ENCODE data around the gene BZW2.

The BZW2 gene

DNA sequence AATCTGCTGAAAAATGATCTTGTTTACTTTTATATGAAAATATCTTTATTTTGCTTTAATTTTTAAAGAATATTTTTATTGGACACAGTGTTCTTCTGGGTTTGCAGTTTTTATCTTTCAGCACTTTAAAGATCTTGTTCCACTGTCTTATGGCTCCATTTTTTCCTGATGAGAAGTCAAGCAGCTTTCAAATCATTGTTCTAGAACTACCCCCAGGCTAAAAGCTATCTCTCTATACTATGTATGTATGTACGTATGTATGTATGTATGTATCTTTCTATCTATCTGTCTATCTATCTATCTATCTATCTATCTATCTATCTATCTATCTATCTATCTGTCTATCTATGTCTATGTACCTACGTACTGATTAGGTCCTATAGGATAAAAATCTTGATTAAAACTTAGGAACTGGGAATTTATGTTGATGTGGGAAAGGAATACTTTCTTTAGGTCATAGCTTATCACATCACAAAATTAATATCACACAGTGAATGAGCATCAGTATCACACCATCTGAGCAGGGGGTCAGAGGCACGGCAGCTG is 72.2 kb downstream of the BZW2 start:
- no peak for DNase-seq (ENCODE audit: low read depth in 2 of 2)

DNA sequence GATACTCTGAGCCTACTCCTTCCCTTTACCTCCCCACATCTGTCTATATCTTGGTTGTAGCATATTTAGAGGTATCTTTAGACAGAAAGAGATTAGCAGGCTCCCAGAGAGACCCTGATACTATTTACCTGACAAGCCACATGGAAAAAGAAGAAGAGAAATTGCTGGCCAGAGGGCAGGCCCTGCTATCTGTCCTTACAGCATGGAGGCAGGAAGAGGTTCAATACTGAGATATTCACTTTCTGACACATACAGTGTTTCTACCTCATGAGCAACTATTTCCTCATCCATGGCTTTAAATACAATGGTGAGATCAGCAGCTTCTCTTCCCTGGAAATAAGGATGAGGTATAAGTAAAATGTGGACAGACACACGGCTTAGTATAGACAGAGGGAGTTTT is 73.7 kb downstream of the BZW2 start:
- DNase-seq (ENCODE audit: low read depth in 2 of 2), result no peak

DNA sequence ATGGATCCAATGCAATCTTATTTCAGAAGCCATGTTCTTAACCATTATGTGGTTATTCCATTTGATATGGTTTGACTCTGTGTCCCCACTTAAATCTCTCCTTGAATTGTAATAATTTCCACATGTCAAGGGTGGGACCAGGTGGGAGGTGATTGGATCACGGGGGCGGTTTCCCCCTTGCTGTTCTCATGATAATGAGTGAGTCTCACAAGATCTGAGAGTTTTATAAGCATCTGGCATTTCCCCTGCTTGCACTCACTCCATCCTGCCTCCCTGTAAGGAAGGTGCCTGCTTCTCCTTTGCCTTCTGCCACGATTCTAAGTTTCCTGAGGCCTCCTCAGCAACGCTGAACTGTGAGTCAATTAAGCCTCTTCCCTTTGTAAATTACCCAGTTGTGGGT is 75.6 kb downstream of the BZW2 start:
- no peak for DNase-seq (ENCODE audit: low read depth in 2 of 2)

DNA sequence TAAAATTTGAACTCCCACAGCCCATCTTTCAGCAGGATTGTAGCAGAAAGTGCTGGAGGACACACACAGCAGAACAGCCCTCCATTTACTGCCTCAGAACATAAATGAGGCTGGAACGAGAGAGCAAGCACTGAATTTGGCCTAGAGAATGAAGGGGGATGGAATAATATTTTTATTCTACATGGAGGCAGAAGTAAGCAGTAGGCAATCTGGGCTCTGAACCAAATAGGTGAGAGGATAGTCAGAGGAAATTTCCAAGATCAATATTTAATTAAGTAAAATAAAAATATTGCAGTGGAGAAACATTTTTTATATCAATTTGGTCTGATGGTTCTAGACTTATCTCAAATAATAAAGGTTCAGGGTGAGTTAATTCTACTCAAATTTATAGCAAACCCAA is 78.4 kb downstream of the BZW2 start:
- no peak for DNase-seq (ENCODE audit: low read depth in 2 of 2)

GRCh38 chr7:16726189-16726588 is 80.2 kb downstream of the BZW2 start:
- no peak for DNase-seq (ENCODE audit: low read depth in 2 of 2)

- no peak for DNase-seq (ENCODE audit: low read depth in 2 of 2)
These were observed 81.8 kb downstream of the BZW2 start for GRCh38 chr7:16727736-16728135.

GRCh38 chr7:16728811-16729210 is 82.8 kb downstream of the BZW2 start:
- DNase-seq (ENCODE audit: low read depth in 2 of 2), result no peak

DNA sequence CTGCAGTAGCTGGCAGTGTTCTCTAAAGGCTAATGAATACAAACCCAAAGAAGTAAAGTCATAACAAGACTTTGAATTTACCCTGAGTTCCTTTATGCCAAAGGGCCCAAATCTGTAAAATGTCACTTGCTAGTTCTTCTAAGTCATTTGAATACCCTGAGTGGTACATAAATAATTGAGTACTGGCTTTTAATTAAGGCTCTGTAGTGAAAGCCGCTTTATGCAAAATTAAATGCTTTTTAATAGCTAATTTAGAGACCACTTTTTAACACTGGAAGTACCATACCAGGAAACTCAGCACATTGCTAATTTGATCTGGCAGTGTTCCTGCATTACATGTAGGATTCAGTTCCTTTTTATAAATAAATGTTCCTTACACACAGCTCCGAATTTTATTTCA is 83.6 kb downstream of the BZW2 start:
- DNase-seq (ENCODE audit: low read depth in 2 of 2), result no peak

GRCh38 chr7:16730937-16731336 is 85.0 kb downstream of the BZW2 start:
- no peak for DNase-seq (ENCODE audit: low read depth in 2 of 2)

- DNase-seq (ENCODE audit: low read depth in 2 of 2), result no peak
These were observed 86.8 kb downstream of the BZW2 start for GRCh38 chr7:16732828-16733227.

DNA sequence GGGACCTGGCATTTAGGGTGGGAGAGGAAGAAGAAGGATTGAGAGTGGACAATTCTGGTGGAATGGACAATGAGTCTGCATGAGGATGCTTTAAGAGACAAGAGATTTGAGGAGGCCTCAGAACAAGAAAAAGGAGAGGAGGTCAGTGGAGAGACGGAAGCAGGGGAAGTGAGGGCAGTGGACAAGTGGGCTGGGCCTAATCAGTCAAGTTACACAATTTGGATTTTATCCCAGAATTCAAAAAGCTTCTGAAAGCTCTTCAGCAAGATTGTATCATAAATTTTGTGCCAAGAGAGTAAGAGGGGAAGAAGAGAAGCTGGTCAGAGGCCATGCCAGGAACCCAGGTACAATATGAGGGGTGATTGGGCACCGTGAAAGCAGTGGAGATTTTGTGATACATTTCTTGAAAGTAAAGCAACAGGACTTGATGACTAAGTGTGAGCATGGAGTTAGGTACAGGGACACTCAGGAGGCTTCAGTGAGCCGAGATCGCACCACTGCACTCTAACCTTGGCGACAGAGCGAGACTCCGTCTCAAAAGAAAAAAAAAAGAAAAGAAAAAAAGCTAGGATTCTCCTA is 88.3 kb downstream of the BZW2 start:
- DNase-seq (ENCODE audit: low read depth in 2 of 2), result no peak

- no peak for DNase-seq (ENCODE audit: low read depth in 2 of 2)
These were observed 89.0 kb downstream of the BZW2 start for GRCh38 chr7:16735020-16735419.

GRCh38 chr7:16738011-16738688 is 92.2 kb downstream of the BZW2 start:
- DNase-seq (ENCODE audit: low read depth in 2 of 2), result no peak

DNA sequence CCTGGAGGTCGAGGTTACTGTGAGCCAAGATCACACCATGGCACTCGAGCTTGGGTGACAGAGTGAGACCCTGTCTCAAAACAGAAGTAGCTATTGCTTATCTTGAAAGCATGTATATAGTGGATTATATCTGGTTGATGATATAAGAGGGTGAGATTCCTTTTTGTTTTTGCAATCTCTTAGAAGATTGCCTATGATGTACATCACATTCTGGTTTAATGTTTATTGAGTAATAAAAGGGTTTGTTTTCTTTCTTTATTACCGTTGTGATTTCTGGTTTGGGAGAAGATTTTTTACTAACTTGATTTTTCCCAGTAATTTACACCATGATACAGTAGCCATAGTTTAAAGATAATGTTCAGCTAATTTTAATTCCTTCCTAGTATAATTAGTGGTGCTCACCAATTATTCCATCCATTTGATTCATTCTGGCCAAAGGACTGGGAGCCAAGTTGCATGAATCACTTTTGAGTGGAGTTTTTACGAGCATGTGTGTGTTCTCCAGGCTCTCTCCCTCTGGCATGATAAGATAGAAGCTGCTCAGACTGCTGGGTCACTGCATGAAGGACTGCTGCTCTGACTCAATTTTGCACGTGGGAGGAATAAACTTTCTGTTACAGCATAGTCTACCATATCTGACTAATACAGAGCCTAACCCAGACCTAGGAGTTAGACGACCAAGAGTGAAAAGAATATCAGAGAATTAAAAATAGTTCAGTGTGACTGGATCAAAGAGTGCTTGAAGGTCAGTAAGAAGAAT is 94.1 kb downstream of the BZW2 start:
- no peak for DNase-seq (ENCODE audit: low read depth in 2 of 2)

- no peak for DNase-seq (ENCODE audit: low read depth in 2 of 2)
These were observed 94.6 kb downstream of the BZW2 start for GRCh38 chr7:16740623-16740953.

- DNase-seq (ENCODE audit: low read depth in 2 of 2), result no peak
These were observed 95.0 kb downstream of the BZW2 start for GRCh38 chr7:16740996-16741395.

DNA sequence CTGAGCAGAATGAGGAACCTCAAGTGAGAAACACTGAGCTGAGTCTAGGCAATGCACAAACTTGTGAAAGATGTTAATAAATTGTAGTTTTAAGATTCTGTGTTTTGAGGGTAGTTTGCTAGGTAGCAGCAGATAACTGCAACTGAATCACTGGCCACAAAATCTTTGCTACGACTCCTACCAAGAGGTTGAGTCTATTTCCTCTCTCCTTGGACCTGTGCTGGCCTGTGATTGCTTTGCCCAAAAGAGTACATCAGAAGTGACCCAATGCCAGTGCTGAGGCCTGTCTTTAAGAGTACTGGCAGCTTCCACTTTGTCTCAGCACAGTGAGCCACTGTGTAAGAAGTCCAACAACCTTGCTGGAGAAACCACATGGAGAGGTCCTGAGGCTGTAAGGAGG is 95.7 kb downstream of the BZW2 start:
- DNase-seq (ENCODE audit: low read depth in 2 of 2), result no peak

DNA sequence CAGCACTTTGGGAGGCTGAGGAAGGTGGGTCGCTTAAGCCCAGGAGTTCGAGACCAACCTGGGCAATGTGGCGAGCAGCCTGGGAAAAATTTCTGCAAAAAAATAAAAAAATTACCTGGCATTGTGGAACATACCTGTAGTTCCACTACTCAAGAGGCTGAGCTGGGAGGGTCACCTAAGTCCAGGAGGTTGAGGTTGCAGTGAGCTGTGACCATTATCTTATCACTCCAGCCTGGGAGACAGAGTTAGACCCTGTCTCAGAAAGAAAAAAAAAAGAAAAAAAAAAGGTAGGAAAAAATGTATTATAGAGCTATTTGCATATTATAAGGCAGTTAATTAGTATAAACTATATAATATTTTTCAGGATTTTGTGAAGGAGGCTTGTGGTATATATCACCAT is 96.6 kb downstream of the BZW2 start:
- DNase-seq (ENCODE audit: low read depth in 2 of 2), result no peak

GRCh38 chr7:16743236-16743635 is 97.3 kb downstream of the BZW2 start:
- no peak for DNase-seq (ENCODE audit: low read depth in 2 of 2)

GRCh38 chr7:16744518-16745250 is 98.7 kb downstream of the BZW2 start:
- no peak for DNase-seq (ENCODE audit: low read depth in 2 of 2)

- DNase-seq (ENCODE audit: low read depth in 2 of 2), result no peak
These were observed 99.7 kb downstream of the BZW2 start for GRCh38 chr7:16745645-16746044.

DNA sequence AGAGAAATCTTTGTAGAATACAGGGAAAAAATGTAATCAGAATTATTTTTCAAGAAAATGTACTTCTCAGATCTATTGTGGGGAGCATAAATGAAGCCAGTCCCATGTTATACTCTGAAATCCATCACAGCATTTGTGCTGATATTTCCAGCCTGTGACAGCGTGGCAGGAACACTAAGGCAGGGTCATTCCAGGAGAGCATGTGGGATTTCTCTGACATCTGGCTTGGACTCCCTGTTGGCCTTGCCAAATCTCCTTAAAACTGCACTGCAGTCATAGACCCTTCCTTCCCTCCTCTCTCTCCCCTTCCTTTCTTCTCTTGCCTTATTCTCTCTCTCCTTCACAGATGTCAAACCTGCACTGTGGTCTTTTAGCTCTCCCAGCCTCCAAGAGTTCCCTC is 101.1 kb downstream of the BZW2 start:
- no peak for DNase-seq (ENCODE audit: low read depth in 2 of 2)
